Left cardiac atrium (tissue), 2 donors: ENCODE data around the gene ACTL6B. TPM values are rescaled to one million over a fixed set of nuclear protein-coding genes. Genes with fewer than 3 reads are reported as not detected.

ENCODE experiments used
- total RNA-seq, 2 donors: library from RNA; stranded (reverse); fragmentation: NEBNext Ultra II Directional; extraction: Animal tissue kit (Norgen Biotek cat#: 25700); gene quantifications; one replicate each; pipeline ENCODE4 v1.2.1, GENCODE V29; 2021
- donor health status: DM: no; HTN: yes; CAD: no; lungs with severe emphysema.
- donor health status: DM: yes; HTN: yes; CAD: no.

ACTL6B gene
- total RNA-seq, 2 donors from 2014 or later: not detected

Other genes starting within 250 kb of the ACTL6B start
- 1 to 10 TPM; 3.6 to 4.9 TPM for gene ZCWPW1, start 227.7 kb downstream of the ACTL6B start, total RNA-seq
- 10 to 100 TPM; 20.9 to 23.9 TPM for gene MEPCE, start 226.6 kb downstream of the ACTL6B start, total RNA-seq
- 10 to 100 TPM; 15.5 to 19.8 TPM for gene PPP1R35, start 220.0 kb downstream of the ACTL6B start, total RNA-seq
- gene SPACDR, start 192.2 kb downstream of the ACTL6B start, total RNA-seq: under 1 TPM; 0.38 to 0.73 TPM
- gene TSC22D4, start 177.2 kb downstream of the ACTL6B start, total RNA-seq: 10 to 100 TPM; 31.3 to 36.2 TPM
- gene NYAP1, start 172.5 kb downstream of the ACTL6B start, total RNA-seq: under 1 TPM; 0.59 to 0.97 TPM
- gene AGFG2, start 117.2 kb downstream of the ACTL6B start, total RNA-seq: 10 to 100 TPM; 21.0 to 24.3 TPM
- 1 to 10 TPM in 1 of 2 donors, under 1 TPM in 1; 0.58 to 1.5 TPM for gene SAP25, start 82.5 kb downstream of the ACTL6B start, total RNA-seq
- gene LRCH4, start 70.3 kb downstream of the ACTL6B start, total RNA-seq: 10 to 100 TPM; 28.2 to 32.6 TPM
- under 1 TPM; 0.31 to 0.62 TPM for gene FBXO24, start 70.1 kb downstream of the ACTL6B start, total RNA-seq
- 10 to 100 TPM; 51.8 to 96.5 TPM for gene PCOLCE, start 54.1 kb downstream of the ACTL6B start, total RNA-seq
- gene MOSPD3, start 43.9 kb downstream of the ACTL6B start, total RNA-seq: 10 to 100 TPM; 11.0 to 13.3 TPM
- gene TFR2, start 14.9 kb downstream of the ACTL6B start, total RNA-seq: under 1 TPM; 0.29 to 0.79 TPM
- 100 to 1,000 TPM; 125 to 153 TPM for gene GNB2, start 17.3 kb upstream of the ACTL6B start, total RNA-seq
- gene GIGYF1, start 37.8 kb upstream of the ACTL6B start, total RNA-seq: 10 to 100 TPM; 25.8 to 31.0 TPM
- gene POP7, start 49.7 kb upstream of the ACTL6B start, total RNA-seq: 10 to 100 TPM; 23.2 to 29.0 TPM
- gene EPO, start 64.0 kb upstream of the ACTL6B start, total RNA-seq: not detected
- gene ZAN, start 77.1 kb upstream of the ACTL6B start, total RNA-seq: not detected
- gene EPHB4, start 171.1 kb upstream of the ACTL6B start, total RNA-seq: 10 to 100 TPM; 27.5 to 46.8 TPM
- 10 to 100 TPM; 13.4 to 14.7 TPM for gene SLC12A9, start 196.3 kb upstream of the ACTL6B start, total RNA-seq
- 10 to 100 TPM; 36.5 to 48.0 TPM for gene TRIP6, start 210.9 kb upstream of the ACTL6B start, total RNA-seq
- gene SRRT, start 218.7 kb upstream of the ACTL6B start, total RNA-seq: 10 to 100 TPM; 65.1 to 87.0 TPM
- 1 to 10 TPM; 2.7 to 4.3 TPM for gene UFSP1, start 233.3 kb upstream of the ACTL6B start, total RNA-seq
- 10 to 100 TPM in 1 of 2 donors, 1 to 10 TPM in 1; 8.5 to 30.9 TPM for gene ACHE, start 239.4 kb upstream of the ACTL6B start, total RNA-seq